ENCODE results near the gene MTHFD2.

The MTHFD2 gene

GRCh38 chr2:74242354-74243071, 44.1 kb downstream of the MTHFD2 start:
- TF ChIP-seq CTCF (IDR thresholded peaks at IDR 0.05; ENCODE audit: borderline replicate concordance, insufficient read depth, low read depth, low read length), result no peak
- H3K4me3 ChIP-seq (ENCODE audit: low read depth, low read length), result no peak overlapping the region

- no peak for TF ChIP-seq CTCF (IDR thresholded peaks at IDR 0.05; ENCODE audit: borderline replicate concordance, insufficient read depth, low read depth, low read length)
- no peak overlapping the region for H3K4me3 ChIP-seq (ENCODE audit: low read depth, low read length)
These were observed 45.9 kb downstream of the MTHFD2 start for GRCh38 chr2:74244286-74244685.

GRCh38 chr2:74246496-74247195, 48.2 kb downstream of the MTHFD2 start:
- no peak for TF ChIP-seq CTCF (IDR thresholded peaks at IDR 0.05; ENCODE audit: borderline replicate concordance, insufficient read depth, low read depth, low read length)
- no peak overlapping the region for H3K4me3 ChIP-seq (ENCODE audit: low read depth, low read length)

GRCh38 chr2:74249406-74250122, 51.1 kb downstream of the MTHFD2 start:
- TF ChIP-seq CTCF (IDR thresholded peaks at IDR 0.05; ENCODE audit: borderline replicate concordance, insufficient read depth, low read depth, low read length), result no peak
- H3K4me3 ChIP-seq (ENCODE audit: low read depth, low read length), result no peak overlapping the region

- peak; percentile 71 for TF ChIP-seq CTCF (IDR thresholded peaks at IDR 0.05; ENCODE audit: borderline replicate concordance, insufficient read depth, low read depth, low read length)
- no peak overlapping the region for H3K4me3 ChIP-seq (ENCODE audit: low read depth, low read length)
These were observed 51.8 kb downstream of the MTHFD2 start for GRCh38 chr2:74250189-74250631.

GRCh38 chr2:74252036-74252435, 53.6 kb downstream of the MTHFD2 start:
- TF ChIP-seq CTCF (IDR thresholded peaks at IDR 0.05; ENCODE audit: borderline replicate concordance, insufficient read depth, low read depth, low read length), result no peak
- no peak overlapping the region for H3K4me3 ChIP-seq (ENCODE audit: low read depth, low read length)
